HG03378 (cell line): ENCODE measurements around the gene C5orf24.
A peak's percentile ranks its signal among the peaks of the same experiment; 100 is the strongest.
"Not testable (repeated sequence)": the region's sequence is repeated elsewhere in the genome, so short reads cannot be mapped to it uniquely, and the experiment has no call there.

Experiments
- ATAC-seq: cut with Tn5 transposase; IDR thresholded peaks from one replicate; pipeline ENCODE4 v1.9.1; 2021; ENCODE audit warnings: mild to moderate bottlenecking, moderate library complexity; ENCODE audit not compliant: unreplicated experiment

C5orf24 gene

GRCh38 chr5:134856465-134856864 is 10.7 kb downstream of the C5orf24 start:
- not testable (repeated sequence) for ATAC-seq

- ATAC-seq = no peak
These were observed 11.6 kb downstream of the C5orf24 start for GRCh38 chr5:134857401-134857800.

- ATAC-seq = no peak
These were observed 18.9 kb downstream of the C5orf24 start for GRCh38 chr5:134864707-134865106.

- ATAC-seq = no peak
These were observed 27.7 kb downstream of the C5orf24 start for GRCh38 chr5:134873494-134873893.

- ATAC-seq = peak; percentile 45
These were observed 28.4 kb downstream of the C5orf24 start, which contains the start of gene TXNDC15 for GRCh38 chr5:134873987-134874830. Gene TXNDC15 (plus strand): TSS chr5:134874371. CDS start chr5:134874428, 57 bp downstream.

- no peak for ATAC-seq
These were observed 29.3 kb downstream of the C5orf24 start for GRCh38 chr5:134874831-134875655.

GRCh38 chr5:134877159-134877558 is 31.4 kb downstream of the C5orf24 start:
- ATAC-seq = no peak

DNA sequence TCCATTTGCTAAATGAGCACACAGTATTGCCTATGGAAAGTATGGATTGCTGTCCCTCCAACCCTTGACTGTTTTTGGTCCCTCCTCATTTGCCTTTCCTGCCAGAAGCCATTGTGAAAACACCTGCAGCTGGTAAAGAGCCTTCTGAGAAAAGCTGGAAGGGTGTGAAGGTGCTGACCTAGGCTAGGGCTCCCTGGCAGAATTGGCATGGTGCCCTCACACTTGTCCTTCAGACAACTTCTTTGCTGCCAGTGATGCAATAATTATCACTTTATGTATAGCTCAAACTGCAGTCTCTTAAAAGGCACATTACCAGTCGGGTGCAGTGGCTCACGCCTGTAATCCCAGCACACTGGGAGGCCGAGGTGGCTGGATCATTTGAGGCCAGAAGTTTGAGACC is 32.6 kb downstream of the C5orf24 start:
- ATAC-seq = no peak

- ATAC-seq = no peak
These were observed 33.7 kb downstream of the C5orf24 start for GRCh38 chr5:134879456-134879855.

- ATAC-seq = not testable (repeated sequence)
These were observed 35.2 kb downstream of the C5orf24 start for GRCh38 chr5:134880937-134881336.

DNA sequence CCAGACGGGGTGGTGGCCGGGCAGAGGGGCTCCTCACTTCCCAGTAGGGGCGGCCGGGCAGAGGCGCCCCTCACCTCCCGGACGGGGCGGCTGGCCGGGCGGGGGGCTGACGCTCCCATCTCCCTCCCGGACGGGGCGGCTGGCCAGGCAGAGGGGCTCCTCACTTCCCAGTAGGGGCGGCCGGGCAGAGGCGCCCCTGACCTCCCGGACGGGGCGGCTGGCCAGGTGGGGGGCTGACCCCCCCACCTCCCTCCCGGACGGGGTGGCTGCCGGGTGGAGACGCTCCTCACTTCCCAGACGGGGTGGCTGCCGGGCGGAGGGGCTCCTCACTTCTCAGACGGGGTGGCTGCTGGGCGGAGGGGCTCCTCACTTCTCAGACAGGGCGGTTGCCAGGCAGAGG is 35.9 kb downstream of the C5orf24 start:
- not testable (repeated sequence) for ATAC-seq

DNA sequence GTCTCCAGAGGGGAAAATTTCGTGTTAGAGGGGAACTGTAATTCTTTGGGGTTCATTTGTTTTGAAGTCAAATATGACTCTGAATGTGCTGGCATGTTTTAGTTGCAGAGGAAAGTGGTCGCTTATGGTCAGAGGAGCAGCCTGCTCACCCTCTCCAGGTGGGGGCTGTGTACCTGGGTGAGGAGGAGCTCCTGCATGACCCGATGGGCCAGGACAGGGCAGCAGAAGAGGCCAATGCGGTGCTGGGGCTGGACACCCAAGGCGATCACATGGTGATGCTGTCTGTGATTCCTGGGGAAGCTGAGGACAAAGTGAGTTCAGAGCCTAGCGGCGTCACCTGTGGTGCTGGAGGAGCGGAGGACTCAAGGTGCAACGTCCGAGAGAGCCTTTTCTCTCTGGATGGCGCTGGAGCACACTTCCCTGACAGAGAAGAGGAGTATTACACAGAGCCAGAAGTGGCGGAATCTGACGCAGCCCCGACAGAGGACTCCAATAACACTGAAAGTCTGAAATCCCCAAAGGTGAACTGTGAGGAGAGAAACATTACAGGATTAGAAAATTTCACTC is 41.9 kb downstream of the C5orf24 start:
- ATAC-seq = no peak

DNA sequence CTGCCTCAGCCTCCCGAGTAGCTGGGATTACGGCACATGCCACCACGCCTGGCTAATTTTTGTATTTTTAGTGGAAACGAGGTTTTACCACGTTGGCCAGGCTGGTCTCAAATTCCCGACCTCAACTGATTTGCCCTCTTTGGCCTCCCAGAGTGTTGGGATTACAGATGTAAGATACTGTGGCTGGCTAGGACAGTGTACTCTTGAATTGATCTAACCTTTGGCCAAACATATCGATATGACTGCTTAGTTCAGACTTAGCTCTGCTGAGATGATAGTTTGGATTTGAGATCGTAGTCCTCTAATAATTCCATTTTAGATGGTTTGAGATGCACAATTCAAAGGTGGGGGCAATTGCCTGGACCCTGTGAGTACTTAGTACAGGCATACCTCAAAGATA is 43.6 kb downstream of the C5orf24 start:
- no peak for ATAC-seq

DNA sequence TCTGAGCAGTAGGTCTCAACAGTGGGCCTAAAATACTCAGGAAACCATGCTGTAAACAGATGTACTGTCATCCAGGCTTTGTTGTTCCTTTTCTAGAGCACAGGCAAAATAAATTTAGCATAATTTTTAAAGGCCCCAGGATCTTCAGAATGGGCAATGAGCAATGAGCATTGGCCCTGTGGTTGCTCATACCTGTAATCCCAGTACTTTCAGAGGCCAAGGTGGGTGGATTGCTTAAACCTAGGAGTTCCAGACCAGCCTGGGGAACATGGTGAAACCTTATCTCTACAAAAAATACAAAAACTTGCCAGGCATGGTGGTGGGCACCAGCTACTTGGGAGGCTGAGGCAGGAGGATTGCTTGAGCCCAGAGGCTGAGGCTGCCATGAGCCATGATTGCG is 45.7 kb downstream of the C5orf24 start:
- no peak for ATAC-seq

DNA sequence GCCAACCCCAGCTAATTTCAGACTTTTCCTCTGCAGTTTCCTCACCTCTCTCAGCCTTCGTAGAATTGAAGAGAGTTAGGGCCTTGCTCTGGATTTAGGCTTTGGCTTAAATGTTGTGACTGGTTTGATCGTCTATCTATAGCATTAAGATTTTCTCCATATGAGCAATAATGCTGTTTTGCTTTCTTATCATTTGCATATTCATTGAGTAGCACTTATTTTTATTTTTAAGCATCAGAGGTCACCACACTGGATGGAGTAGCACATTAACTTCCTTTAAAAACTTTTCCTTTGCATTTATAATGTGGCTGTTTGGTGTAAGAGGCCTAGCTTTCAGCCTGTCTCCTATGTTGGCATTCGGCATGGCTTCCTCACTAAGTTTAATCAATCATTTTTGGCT is 46.5 kb downstream of the C5orf24 start:
- ATAC-seq = no peak

- ATAC-seq = no peak
These were observed 47.2 kb downstream of the C5orf24 start for GRCh38 chr5:134892926-134893325.

GRCh38 chr5:134893748-134894505 is 48.2 kb downstream of the C5orf24 start:
- no peak for ATAC-seq

GRCh38 chr5:134902071-134902801 is 56.5 kb downstream of the C5orf24 start:
- ATAC-seq = peak; percentile 44

GRCh38 chr5:134904610-134905245 is 59.0 kb downstream of the C5orf24 start, which contains the start of gene PCBD2:
Gene PCBD2 (plus strand): TSS chr5:134905131. CDS start chr5:134905140, 9 bp downstream.
- peak; percentile 52 for ATAC-seq
